ENCODE data around the gene ELP5.

DNA sequence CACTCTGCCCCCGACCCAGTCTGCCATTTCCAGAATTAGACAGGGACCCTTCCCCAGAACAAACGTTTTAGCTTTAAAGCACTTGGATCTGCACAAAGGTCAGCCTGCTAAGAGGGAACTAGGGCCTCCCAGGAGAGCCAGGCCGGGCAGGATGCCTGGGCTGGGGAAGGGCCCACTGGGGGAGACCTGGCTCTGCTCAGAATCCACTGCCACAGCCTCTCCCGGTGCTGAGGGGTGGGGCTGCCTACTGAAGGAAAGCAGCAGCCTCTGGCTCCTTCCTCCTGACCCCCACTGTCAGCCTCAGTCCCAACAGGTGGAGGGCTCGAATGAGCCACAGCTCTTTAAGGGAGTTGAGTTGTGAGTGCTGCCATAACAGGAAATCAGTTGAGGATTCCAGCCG, 40.7 kb downstream of the ELP5 start:
- TF ChIP-seq, protein P1, sequence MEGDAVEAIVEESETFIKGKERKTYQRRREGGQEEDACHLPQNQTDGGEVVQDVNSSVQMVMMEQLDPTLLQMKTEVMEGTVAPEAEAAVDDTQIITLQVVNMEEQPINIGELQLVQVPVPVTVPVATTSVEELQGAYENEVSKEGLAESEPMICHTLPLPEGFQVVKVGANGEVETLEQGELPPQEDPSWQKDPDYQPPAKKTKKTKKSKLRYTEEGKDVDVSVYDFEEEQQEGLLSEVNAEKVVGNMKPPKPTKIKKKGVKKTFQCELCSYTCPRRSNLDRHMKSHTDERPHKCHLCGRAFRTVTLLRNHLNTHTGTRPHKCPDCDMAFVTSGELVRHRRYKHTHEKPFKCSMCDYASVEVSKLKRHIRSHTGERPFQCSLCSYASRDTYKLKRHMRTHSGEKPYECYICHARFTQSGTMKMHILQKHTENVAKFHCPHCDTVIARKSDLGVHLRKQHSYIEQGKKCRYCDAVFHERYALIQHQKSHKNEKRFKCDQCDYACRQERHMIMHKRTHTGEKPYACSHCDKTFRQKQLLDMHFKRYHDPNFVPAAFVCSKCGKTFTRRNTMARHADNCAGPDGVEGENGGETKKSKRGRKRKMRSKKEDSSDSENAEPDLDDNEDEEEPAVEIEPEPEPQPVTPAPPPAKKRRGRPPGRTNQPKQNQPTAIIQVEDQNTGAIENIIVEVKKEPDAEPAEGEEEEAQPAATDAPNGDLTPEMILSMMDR (conservative IDR thresholded peaks at IDR 0.05; ENCODE audit: low read length), result no peak
- no peak for TF ChIP-seq EZH2phosphoT487 (IDR thresholded peaks at IDR 0.05; ENCODE audit: borderline replicate concordance)

Data from Loucy (cell line).